Nucleus accumbens (tissue), 56 donors: ENCODE measurements around the gene METRN.

ENCODE experiments used
- DNase-seq, 56 donors: peaks; one replicate each; lab custom pipeline; 2025; lab: John Stamatoyannopoulos, UW

METRN gene

DNA sequence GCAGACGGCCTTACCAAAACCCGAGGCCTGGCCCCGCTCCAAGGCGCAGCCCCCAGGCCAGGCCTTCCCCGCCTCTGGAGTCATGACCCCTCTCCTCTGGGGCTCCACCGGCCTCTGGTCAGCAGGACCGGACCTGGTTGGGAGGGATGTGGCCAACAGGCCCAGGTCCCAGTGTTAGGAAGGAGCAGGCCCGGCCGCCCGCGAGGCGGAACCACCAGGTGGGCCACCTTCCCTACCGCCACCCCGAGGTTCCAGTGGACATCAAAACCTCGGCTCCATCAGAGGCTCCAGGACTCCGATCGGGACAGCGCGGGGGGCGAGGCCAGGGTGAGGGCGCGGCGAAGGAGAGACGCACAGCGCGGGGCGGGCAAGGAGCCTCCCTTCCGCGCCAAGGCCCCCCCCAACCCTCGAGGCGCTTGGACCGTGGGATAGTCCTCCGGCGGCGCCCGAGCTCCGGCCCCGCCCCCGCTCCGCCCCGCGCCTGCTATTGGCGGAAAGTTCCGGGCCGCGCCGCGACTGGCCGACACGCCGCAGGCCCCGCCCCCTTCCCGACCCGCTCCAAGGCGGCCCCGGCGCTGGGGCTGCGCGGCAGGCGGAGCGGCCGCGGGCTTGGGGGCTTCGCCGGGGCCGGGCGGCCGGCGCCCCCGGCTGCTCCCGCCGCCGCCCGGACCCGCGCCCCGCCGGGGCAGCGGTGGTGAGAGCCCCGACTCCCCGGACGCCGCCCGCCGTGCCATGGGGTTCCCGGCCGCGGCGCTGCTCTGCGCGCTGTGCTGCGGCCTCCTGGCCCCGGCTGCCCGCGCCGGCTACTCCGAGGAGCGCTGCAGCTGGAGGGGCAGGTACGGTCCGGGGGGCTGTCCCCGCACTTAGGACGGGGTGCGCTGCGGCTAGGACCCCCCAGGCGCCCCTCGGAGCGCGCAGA, at the start of gene METRN:
TSS of gene METRN (plus strand) at position 561 of the 919 bp plus-strand sequence. CDS start at position 733, 172 bp downstream.
- peak in 54 of 56 donors; percentile 47 to 94 (median 81) for DNase-seq

DNA sequence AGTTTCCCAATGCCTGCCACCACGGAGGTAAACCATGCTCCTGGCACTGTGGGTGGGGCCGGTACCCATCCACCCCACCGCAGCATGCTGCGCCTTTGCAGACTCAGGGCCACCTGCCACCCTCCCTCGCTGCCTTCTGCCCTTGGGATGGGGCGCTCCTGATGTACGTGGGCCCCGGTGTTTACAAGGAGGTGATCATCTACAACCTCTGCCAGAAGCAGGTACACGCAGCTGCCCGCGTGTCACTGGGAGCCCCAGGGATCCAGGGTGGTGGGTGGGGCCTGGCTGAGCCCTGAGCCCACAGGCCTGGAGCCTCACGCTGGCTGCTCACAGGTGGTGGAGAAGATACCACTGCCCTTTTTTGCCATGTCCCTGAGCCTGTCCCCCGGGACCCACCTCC, 48.3 kb upstream of the METRN start:
- no peak for DNase-seq

DNA sequence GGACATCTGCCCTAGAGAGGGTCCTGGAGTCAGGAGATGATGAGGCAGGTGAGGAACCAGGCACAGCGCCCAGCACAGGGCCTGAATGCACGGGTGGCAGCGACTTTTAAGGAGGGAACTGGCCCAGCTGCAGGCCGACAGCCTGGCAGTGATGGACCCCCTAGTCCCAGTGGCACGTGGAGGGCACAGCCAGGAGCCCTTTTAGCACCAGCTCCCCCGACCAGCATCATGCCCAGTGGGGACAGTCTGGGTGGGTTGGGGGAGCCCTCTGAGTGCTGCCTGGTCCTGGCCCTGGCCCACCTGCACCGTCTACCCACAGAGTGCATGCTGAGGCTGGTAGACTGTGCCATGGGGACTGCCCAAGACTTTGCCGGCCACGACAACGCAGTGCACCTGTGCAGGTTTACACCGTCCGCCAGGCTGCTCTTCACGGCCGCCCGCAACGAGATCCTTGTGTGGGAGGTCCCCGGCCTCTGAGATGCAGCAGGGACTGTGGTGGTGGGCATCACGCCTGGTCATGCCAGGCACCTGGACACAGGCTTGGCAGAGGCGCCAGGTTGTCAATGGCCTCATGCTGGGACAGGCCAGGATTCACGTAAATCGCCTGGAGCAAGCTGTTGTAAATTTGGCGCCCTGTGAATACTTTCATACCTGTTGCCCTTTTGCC, 47.7 kb upstream of the METRN start:
- DNase-seq, result peak in 3 of 56 donors; percentile 29 to 47 (median 33)

DNA sequence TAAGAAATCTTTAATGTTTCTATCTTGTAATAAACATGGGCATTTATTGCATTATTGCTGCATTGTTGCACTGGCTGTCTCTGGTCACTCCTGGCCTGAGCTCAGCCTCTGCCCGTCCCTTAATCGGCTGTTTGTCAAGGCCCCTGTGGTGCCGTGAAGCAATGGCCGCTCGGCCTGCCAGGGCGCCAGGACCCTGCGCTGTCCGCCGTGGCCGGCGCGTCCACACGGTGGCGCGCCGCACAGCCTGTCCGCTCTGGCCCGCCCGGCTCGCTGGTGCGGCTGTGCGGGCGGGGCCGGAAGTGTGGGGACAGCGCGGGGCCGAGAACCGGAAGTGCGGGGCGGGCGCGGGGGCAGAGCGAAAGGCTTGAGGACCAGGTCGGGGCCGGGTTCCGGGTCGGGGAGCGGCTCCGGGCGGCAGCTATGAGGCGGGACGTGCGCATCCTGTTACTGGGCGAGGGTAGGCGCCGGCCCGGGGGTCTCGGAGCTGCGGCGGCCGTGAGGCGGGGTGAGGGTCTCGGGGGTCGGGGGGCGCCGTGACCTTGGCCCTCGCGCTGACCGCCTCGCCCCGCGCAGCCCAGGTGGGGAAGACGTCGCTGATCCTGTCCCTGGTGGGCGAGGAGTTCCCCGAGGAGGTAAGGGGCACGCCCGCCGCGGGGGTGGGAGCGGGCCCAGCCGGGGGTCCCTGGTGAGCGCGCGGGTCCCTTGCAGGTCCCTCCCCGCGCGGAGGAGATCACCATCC, 47.0 kb upstream of the METRN start, which contains the start of gene RHOT2:
TSS of gene RHOT2 (plus strand) at position 353 of the 739 bp plus-strand sequence. CDS start at position 421, 68 bp downstream.
- peak in 55 of 56 donors; percentile 18 to 96 (median 84) for DNase-seq

DNA sequence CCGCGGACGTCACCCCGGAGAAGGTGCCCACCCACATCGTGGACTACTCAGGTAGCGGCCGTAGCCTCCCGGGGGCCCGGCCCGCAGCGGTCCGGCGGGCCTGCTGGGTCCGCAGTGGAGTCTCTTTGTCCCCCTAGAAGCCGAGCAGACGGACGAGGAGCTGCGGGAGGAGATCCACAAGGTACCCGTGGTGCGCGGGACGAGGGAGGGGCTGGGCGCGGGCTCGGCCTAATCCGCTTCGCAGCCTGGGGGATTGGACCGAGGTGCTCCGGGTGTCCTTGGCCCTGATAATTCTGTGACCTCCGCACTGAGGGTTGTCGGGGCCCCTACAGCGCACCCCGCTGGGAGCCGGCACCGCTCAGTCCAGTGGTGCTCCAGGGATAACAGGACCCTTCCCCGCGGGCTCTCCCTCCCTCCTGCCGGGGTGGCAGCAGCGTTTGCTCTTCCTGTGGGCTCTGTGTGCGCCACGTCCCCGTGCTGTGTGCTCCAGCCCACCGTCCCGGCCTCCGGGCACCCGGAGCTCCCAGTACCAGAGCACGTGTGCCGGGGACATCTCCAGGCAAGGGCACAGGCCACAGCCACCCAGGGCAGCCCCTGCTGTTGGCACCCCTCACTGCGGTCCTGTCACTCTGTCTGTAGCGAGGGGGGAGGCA, 46.3 kb upstream of the METRN start:
- DNase-seq, result no peak

DNA sequence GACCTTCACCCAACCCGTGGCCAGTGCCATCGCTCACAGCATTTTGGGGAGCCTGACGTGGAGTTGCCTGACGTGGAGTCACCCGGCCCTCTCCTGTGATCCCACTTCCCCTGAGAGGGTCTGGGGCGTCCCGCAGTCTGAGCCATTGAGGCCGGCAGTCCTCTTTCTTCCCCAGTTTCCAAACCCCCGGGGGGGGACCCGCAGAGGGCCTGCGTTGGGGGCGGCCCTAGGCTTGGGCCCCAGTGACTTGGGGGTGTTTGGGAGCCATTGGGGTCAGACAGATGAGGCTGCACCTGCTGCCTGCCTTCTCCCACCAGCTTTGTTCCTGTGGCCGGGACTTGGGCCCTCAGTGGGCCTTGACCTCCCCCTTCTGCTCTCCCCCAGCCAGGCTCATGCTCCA, 45.3 kb upstream of the METRN start:
- no peak for DNase-seq

DNA sequence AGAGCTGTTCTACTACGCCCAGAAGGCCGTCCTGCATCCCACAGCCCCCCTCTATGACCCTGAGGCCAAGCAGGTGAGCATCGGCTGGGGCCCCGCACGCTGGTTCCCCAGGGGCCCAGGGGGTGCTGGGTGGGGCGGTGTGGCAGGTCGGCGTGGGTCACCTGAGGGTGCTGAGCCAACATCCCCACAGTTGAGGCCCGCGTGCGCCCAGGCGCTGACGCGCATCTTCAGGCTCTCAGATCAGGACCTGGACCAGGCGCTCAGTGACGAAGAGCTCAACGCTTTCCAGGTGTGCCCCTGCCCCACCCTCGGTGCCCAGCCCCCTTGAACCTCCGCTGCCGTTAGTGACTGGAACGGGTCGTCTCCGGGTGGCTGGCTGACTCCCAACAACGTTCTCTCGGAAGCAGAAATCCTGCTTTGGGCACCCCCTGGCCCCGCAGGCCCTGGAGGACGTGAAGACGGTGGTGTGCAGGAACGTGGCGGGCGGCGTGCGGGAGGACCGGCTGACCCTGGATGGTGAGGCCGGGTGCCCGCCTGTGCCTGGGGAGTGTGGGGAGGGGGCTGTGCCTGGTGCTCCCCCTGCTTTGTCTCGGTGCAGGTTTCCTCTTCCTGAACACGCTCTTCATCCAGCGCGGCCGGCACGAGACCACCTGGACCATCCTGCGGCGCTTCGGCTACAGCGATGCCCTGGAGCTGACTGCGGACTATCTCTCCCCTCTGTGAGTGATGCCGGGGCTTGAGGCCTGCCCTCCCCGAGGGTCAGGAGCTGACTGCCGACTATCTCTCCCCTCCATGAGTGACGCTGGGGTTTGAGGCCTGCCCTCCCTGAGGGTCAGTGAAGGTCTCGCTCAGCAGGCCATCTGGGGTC, 44.2 kb upstream of the METRN start:
- DNase-seq, result no peak

DNA sequence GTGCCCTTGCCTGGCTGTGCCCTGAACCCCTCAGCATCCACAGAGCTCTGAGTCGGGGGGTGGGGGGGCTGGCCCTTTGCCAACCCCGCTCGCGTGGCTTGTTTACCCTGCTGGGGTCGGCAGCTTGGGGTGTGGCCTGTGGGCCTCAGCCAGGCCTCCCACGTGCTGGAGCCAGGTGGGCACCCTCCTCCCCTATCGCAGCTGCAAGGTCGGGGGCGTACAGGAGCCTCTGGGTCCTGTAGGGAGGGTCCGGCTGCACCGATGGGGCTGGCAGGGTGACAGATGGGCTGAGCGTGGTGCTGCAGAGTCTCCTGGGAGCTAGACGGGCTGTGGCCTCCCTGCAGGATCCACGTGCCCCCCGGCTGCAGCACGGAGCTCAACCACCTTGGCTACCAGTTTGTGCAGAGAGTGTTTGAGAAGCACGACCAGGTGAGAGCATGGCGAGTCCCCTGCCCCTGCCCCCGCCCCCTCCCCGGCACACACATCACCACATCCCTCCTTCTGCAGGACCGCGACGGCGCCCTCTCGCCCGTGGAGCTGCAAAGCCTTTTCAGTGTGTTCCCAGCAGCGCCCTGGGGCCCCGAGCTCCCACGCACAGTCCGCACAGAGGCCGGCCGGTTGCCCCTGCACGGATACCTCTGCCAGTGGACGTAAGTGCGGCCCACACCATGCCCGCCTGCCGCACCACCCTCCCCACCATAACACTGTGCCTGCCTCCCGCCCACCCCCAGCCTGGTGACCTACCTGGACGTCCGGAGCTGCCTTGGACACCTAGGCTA, 43.4 kb upstream of the METRN start:
- DNase-seq, result no peak

DNA sequence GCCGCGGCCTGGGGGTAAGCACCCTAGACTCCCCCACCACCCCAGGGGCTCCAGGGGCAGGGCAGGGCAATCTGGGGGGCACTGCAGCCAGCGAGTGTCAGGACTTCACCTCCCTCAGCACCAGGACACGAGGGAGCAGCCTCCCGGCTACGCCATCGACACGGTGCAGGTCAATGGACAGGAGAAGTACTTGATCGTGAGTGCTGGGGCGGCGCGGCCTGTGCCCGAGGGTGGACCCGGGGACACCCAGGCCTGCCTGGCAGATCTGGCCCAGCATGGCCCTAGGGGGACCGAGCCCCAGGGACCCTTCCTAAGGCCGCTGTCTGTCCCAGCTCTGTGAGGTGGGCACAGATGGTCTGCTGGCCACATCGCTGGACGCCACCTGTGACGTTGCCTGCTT, 42.5 kb upstream of the METRN start:
- no peak for DNase-seq

DNA sequence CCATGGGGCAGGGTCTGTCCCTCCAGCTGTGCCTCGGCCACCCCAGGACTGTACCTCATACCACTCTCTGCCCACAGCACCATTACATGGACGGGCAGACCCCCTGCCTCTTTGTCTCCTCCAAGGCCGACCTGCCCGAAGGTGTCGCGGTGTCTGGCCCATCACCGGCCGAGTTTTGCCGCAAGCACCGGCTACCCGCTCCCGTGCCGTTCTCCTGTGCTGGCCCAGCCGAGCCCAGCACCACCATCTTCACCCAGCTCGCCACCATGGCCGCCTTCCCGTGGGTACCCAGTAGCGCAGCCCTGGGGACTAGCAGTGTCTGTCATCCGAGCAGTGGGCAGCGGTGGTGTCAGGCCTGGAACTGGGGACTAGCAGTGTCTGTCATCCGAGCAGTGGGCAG, 42.1 kb upstream of the METRN start:
- no peak for DNase-seq

DNA sequence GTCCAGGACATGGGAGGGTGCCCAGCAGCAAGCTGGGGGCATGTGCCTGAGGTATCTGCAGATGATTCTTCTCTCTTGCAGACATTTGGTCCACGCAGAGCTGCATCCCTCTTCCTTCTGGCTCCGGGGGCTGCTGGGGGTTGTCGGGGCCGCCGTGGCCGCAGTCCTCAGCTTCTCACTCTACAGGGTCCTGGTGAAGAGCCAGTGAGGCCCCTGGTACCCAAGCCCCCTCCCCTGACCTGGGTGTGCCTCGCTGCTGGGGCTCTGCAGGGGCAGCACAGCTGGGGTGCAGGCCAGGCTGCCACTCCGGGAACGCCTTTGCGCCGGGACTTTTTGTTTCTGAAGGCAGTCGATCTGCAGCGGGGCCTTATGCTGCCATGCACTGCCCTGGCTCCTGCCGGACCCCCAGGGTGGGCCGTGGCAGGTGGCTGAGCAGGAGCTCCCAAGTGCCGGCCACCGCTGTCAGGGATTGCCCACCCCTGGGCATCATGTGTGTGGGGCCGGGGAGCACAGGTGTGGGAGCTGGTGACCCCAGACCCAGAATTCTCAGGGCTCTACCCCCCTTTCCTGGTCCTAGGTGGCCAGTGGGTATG, 41.4 kb upstream of the METRN start:
- no peak for DNase-seq

DNA sequence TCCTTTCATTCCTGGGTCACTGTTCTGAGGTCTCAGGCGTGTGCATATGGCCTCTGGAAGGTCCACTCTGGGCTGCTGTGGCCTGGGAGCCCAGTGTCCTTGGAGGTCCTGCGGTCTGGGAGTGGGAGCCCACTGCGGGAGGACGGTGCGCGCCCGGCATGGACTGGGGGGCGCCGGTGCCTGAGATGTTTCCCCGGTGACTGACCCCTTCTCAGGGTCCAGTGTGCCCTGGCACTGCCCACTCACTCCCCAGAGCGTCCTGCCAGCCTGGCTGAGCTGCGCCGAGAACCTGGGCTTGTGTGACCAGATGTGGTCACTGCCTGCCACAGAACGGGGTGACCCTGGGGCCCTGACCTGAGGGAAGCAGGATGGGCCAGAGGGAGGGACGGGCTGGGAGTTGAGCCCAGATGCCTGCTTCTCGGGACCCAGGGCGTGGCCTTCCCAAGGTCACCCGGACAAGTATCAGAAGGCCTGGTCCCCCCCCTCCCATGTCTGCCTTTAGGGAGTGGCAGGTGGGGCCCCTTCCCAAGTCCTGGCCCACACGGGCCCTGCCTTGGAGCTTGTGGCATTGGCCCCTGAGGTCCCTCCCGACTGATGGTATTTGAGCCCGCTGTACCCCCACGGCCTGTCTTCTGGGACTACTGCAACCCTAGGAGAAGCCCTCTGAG, 40.6 kb upstream of the METRN start:
- DNase-seq, result no peak

DNA sequence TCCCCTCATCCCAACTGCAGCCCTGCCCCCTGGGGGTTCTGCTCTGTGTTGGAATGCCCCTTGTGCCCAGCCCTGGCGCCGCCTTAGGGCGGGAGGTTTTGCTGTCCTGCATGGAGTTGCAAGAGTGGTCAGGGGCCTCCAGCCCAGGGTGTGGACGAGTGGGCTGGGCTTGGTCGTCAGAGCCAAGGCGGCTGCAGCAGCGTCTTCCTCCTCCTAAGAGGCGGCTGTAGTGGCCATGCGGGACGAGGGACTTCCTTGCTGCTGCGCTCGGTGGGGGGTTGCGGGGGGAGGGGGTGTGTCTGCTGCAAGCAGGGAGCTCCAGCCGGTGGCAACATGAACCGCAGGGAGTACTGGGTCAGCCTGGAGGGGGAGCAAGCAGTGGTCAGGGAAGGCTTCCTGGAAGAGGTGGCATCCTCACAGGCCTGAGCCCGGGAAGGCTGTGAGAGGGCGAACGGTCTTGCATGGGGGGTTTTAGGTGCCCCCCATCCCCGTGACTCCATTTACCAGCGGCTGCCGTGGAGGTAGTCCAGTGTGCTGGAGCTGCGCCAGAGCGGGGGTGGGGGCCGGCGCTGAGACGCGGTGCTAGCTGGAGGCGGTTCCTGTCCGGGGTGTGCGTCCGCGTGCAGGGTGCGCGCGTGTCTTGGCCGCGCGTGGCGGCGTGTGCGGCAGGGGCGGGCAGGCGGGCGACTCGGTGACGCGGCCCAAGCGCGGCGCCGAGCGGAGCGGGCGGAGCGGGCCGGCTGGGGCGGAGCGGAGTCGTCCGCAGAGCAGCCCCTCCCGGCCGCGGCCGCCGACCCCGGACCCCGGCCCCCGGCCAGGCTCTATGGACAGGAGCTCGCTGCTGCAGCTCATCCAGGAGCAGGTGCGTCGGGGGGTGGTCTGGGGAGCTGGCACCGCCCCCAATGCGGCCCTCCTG, 39.7 kb upstream of the METRN start, which contains the start of gene RHBDL1:
TSS of gene RHBDL1 (plus strand) at position 704 of the 916 bp plus-strand sequence. CDS start at position 824, 120 bp downstream.
- peak in 30 of 56 donors; percentile 7 to 76 (median 32) for DNase-seq

DNA sequence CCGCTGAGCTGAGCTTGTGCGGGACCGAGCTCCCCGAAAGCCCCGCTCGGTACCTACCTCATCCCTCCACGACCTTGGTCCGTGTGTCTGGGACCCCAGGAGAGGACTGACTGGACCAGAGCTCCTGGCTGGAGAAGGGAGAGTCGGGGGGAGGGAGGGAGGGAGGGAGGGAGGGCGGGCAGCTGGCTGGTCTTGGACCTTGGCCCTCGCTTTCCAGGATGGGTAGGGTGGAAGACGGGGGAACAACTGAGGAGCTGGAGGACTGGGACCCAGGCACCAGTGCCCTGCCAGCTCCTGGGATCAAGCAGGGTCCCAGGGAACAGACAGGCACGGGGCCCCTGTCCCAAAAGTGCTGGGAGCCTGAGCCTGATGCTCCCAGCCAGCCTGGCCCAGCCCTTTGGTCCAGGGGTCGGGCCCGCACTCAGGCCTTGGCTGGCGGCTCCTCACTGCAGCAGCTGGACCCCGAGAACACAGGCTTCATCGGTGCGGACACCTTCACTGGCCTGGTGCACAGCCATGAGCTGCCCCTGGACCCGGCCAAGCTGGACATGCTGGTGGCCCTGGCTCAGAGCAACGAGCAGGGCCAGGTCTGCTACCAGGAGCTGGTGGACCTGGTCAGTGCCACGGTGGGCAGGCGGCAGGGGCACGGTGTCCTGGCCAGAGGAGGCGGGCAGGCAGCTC, 38.9 kb upstream of the METRN start:
- peak in 3 of 56 donors; percentile 27 to 44 (median 31) for DNase-seq

DNA sequence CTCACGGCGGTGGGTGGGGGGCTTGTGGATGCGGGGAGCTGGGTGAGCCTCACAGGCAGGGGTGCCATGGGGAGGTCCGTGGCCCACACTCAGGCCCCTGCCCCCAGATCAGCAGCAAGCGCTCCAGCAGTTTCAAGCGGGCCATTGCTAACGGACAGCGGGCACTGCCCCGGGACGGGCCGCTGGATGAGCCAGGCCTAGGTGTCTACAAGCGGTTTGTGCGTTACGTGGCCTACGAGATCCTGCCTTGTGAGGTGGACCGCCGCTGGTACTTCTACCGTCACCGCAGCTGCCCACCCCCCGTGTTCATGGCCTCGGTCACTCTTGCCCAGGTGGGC, 38.4 kb upstream of the METRN start:
- DNase-seq, result no peak

DNA sequence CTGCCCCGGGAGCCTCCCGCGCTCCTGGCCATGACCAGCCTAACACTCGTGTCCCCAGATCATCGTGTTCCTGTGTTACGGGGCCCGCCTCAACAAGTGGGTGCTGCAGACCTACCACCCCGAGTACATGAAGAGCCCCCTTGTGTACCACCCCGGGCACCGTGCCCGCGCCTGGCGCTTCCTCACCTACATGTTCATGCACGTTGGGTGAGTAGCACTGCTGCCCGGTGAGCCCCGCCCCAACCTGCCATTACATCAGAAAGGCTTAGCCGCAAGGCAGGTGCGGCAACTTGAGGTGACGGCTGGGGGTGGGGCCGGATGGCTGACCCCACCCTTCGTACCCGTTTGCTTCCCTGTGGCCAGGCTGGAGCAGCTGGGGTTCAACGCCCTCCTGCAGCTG, 38.0 kb upstream of the METRN start:
- DNase-seq, result no peak
